Kidney glomerular epithelial cell (primary cell): ENCODE measurements around the gene IP6K1.
"Not testable (repeated sequence)": the region's sequence is repeated elsewhere in the genome, so short reads cannot be mapped to it uniquely, and the experiment has no call there.

Experiments used
- DNase-seq: peaks from one replicate; lab custom pipeline; 2025; lab: John Stamatoyannopoulos, UW

IP6K1 gene

GRCh38 chr3:49689046-49689907 is 97.1 kb downstream of the IP6K1 start, which contains the start of the genes MST1 and RNF123:
Gene MST1 (minus strand): TSS chr3:49689474. CDS start chr3:49688691, 783 bp downstream.
Gene RNF123 (plus strand): TSS chr3:49689557. CDS start chr3:49691166, 1,609 bp downstream.
- no peak for DNase-seq

GRCh38 chr3:49688338-49689045 is 97.8 kb downstream of the IP6K1 start:
- DNase-seq = not testable (repeated sequence)

GRCh38 chr3:49687424-49687795 is 98.9 kb downstream of the IP6K1 start:
- DNase-seq = not testable (repeated sequence)

GRCh38 chr3:49686769-49687423 is 99.4 kb downstream of the IP6K1 start:
- not testable (repeated sequence) for DNase-seq

GRCh38 chr3:49686346-49686745 is 100.0 kb downstream of the IP6K1 start:
- not testable (repeated sequence) for DNase-seq

- not testable (repeated sequence) for DNase-seq
Observed at GRCh38 chr3:49685846-49686245, 100.5 kb downstream of the IP6K1 start.

GRCh38 chr3:49685103-49685502 is 101.2 kb downstream of the IP6K1 start:
- not testable (repeated sequence) for DNase-seq

- not testable (repeated sequence) for DNase-seq
Observed at GRCh38 chr3:49684453-49684852, 101.9 kb downstream of the IP6K1 start.

- DNase-seq = no peak
Observed at GRCh38 chr3:49683162-49683561, 103.2 kb downstream of the IP6K1 start.

- no peak for DNase-seq
Observed at GRCh38 chr3:49681543-49681942, 104.8 kb downstream of the IP6K1 start.

GRCh38 chr3:49681232-49681522 is 105.2 kb downstream of the IP6K1 start:
- DNase-seq = no peak

GRCh38 chr3:49680493-49681231 is 105.7 kb downstream of the IP6K1 start:
- DNase-seq = no peak

- no peak for DNase-seq
Observed at GRCh38 chr3:49675912-49676311, 110.4 kb downstream of the IP6K1 start.

- DNase-seq = no peak
Observed at GRCh38 chr3:49674497-49674983, 111.8 kb downstream of the IP6K1 start.
